A549 (cell line): ENCODE data around the gene SKAP1. TPM values are rescaled to one million over a fixed set of nuclear protein-coding genes. Genes with fewer than 3 reads are reported as not detected.
"Not testable (repeated sequence)": the region's sequence is repeated elsewhere in the genome, so short reads cannot be mapped to it uniquely, and the experiment has no call there.

Experiments used
- ATAC-seq, 2 experiments: fragments of 200-7000 bp in 1 of 2; fragments of >200 bp in 1 of 2; cut with Nextera tagmentation in 1 of 2; cut with Tn5 transposase in 1 of 2; 3 replicates each; pipeline versions ENCODE4 v1.8.0 to v1.9.1; 2018 to 2020; ENCODE audit warnings: mild to moderate bottlenecking in 1 of 2, moderate library complexity in 1 of 2
- CTCF ChIA-PET: fragments of 300-600 bp; sonication (Branson Sonifier 250); formaldehyde crosslinking; extraction: SDS; loops from one replicate; lab custom pipeline; 2021; ENCODE audit warnings: antibody characterized with exemption, inconsistent platforms; lab: Yijun Ruan, JAX
- POLR2A ChIA-PET: fragments of 350-600 bp; formaldehyde crosslinking; extraction: SDS; loops from one replicate; lab custom pipeline; 2021; ENCODE audit warnings: antibody characterized with exemption, inconsistent platforms; lab: Yijun Ruan, JAX
- DNase-seq, 2 experiments: peaks; one replicate each; pipeline versions ENCODE4 v3.0.0 to v3.0.0-alpha.2; 2011 to 2016; ENCODE audit warnings: low read depth in 1 of 2, low spot score in 1 of 2
- FAIRE-seq: peaks from 2 replicates; lab custom pipeline; 2011; peaks lifted over from hg19 to GRCh38; lab: Jason Lieb, UNC
- H3K27ac ChIP-seq, 2 experiments: fragments of >200 bp; sonication (Bioruptor Twin); formaldehyde crosslinking; 3 replicates each; pipeline ENCODE4 v1.5.1; 2016 to 2017
- H3K4me1 ChIP-seq: fragments of >200 bp; sonication (Bioruptor Twin); formaldehyde crosslinking; 3 replicates; pipeline ENCODE4 v1.6.1; 2016
- H3K4me2 ChIP-seq: fragments of >200 bp; sonication (Bioruptor Twin); formaldehyde crosslinking; 3 replicates; pipeline ENCODE4 v1.6.1; 2016
- H3K4me3 ChIP-seq: fragments of >200 bp; sonication (Bioruptor Twin); formaldehyde crosslinking; 3 replicates; pipeline ENCODE4 v1.5.1; 2016
- H3K9me3 ChIP-seq: fragments of >200 bp; sonication (Bioruptor Twin); formaldehyde crosslinking; 3 replicates; pipeline ENCODE4 v1.6.1; 2016
- CBX8 ChIP-seq: fragments of 200-600 bp; sonication (generic); IDR thresholded peaks from 2 replicates; pipeline ENCODE4 v1.6.1; 2016
- CEBPB ChIP-seq, 2 experiments: fragments of >200 bp in 1 of 2; sonication (Bioruptor Twin) in 1 of 2; formaldehyde crosslinking in 1 of 2; IDR thresholded peaks; 2 replicates each; pipeline ENCODE4 v1.6.1; 2012 to 2016
- CHD2 ChIP-seq: fragments of 150-350 bp; IDR thresholded peaks from 2 replicates; pipeline ENCODE4 v1.6.1; 2014; ENCODE audit warnings: low read length; ENCODE audit not compliant: partially characterized antibody
- CHD4 ChIP-seq: fragments of 200-600 bp; sonication (generic); IDR thresholded peaks from 2 replicates; pipeline ENCODE4 v1.6.1; 2016; ENCODE audit warnings: antibody characterized with exemption, mild to moderate bottlenecking, borderline replicate concordance
- FOSB ChIP-seq: fragments of 250-450 bp; sonication (Bioruptor Pico); IDR thresholded peaks from 2 replicates; pipeline ENCODE4 v1.5.0; 2020; ENCODE audit warnings: mild to moderate bottlenecking, moderate library complexity
- FOXS1 ChIP-seq: fragments of 250-450 bp; sonication (Bioruptor Pico); IDR thresholded peaks from 2 replicates; pipeline ENCODE4 v1.5.0; 2020; ENCODE audit warnings: mild to moderate bottlenecking, moderate library complexity
- HOXA7 ChIP-seq: fragments of 250-450 bp; sonication (Bioruptor Pico); IDR thresholded peaks from 2 replicates; pipeline ENCODE4 v1.5.0; 2020; ENCODE audit warnings: mild to moderate bottlenecking, moderate library complexity
- HOXB13 ChIP-seq: fragments of 250-450 bp; sonication (Bioruptor Pico); IDR thresholded peaks from 2 replicates; pipeline ENCODE4 v1.5.0; 2020; ENCODE audit warnings: low read depth, mild to moderate bottlenecking, moderate library complexity
- KDM1A ChIP-seq: fragments of 200-600 bp; sonication (generic); IDR thresholded peaks from 2 replicates; pipeline ENCODE4 v1.6.1; 2016; ENCODE audit warnings: low read depth, mild to moderate bottlenecking
- NR3C1 ChIP-seq: fragments of >200 bp; sonication (Bioruptor Twin); formaldehyde crosslinking; IDR thresholded peaks from 3 replicates; pipeline ENCODE4 v1.6.1; 2017
- POLR2A ChIP-seq: IDR thresholded peaks from 2 replicates; pipeline ENCODE4 v1.6.1; 2012; ENCODE audit warnings: mild to moderate bottlenecking, low read length
- POLR2AphosphoS2 ChIP-seq: conservative IDR thresholded peaks from 2 replicates; pipeline ENCODE4 v1.6.1; 2012; ENCODE audit warnings: low read length, improper control_type of control experiment, inconsistent platforms
- RAD21 ChIP-seq, 2 experiments: fragments of >200 bp in 1 of 2; sonication (Bioruptor Twin) in 1 of 2; formaldehyde crosslinking in 1 of 2; IDR thresholded peaks in 1 of 2; conservative IDR thresholded peaks in 1 of 2; 2 replicates in 1 of 2; 3 replicates in 1 of 2; pipeline ENCODE4 v1.6.1; 2012 to 2018; ENCODE audit warnings: inconsistent platforms in 1 of 2
- RFX5 ChIP-seq: fragments of 450-650 bp; IDR thresholded peaks from 2 replicates; pipeline ENCODE4 v1.7.1; 2014; ENCODE audit warnings: antibody characterized with exemption, mild to moderate bottlenecking, moderate library complexity
- SMC3 ChIP-seq: fragments of >200 bp; sonication (Bioruptor Twin); formaldehyde crosslinking; IDR thresholded peaks from 3 replicates; pipeline ENCODE4 v1.6.1; 2018; ENCODE audit warnings: inconsistent platforms
- ZFP36 ChIP-seq: fragments of 450-650 bp; IDR thresholded peaks from 2 replicates; pipeline ENCODE4 v1.6.1; 2014; ENCODE audit warnings: borderline replicate concordance; ENCODE audit not compliant: partially characterized antibody
- ZNF302 ChIP-seq: fragments of 250-450 bp; sonication (Bioruptor Pico); IDR thresholded peaks from 2 replicates; pipeline ENCODE4 v1.9.0; 2021; ENCODE audit warnings: inconsistent platforms, mild to moderate bottlenecking, moderate library complexity
- WGBS: methylation state at CpG from one replicate; pipeline ENCODE4 v1.1.6; 2017; ENCODE audit errors: missing lambda C conversion rate; 5-methylcytosine and 5-hydroxymethylcytosine counted together
- polyA plus RNA-seq, 4 experiments: library from polyadenylated mRNA; depleted of rRNA in 3 of 4; stranded (reverse); fragments of >200 nt; fragmentation: RNase III in 1 of 4; extraction: RNeasy Plus Mini Kit Qiagen cat#74134 plus additional on column Dnase treatment in 1 of 4; gene quantifications; 2 replicates in 3 of 4; 3 replicates in 1 of 4; pipeline ENCODE4 v1.2.3, GENCODE V29; 2011 to 2017
- TF ChIP-seq, protein P1 (sequence below): IDR thresholded peaks from 2 replicates; pipeline ENCODE4 v1.6.1; 2012
- TF ChIP-seq, protein P2 (sequence below): fragments of >200 bp; sonication (Bioruptor Twin); formaldehyde crosslinking; IDR thresholded peaks from 2 replicates; pipeline ENCODE4 v1.6.1; 2016
- TF ChIP-seq, protein P3 (sequence below): fragments of >200 bp; sonication (Bioruptor Twin); formaldehyde crosslinking; IDR thresholded peaks from 3 replicates; pipeline ENCODE4 v1.5.1; 2016
- TF ChIP-seq, protein P4 (sequence below): IDR thresholded peaks from 2 replicates; pipeline ENCODE4 v1.6.1; 2012

The SKAP1 gene
- polyA plus RNA-seq, 2 of the 4 experiments (the other 2 are of a cell fraction), result 0.14 to 0.78 TPM

DNA sequence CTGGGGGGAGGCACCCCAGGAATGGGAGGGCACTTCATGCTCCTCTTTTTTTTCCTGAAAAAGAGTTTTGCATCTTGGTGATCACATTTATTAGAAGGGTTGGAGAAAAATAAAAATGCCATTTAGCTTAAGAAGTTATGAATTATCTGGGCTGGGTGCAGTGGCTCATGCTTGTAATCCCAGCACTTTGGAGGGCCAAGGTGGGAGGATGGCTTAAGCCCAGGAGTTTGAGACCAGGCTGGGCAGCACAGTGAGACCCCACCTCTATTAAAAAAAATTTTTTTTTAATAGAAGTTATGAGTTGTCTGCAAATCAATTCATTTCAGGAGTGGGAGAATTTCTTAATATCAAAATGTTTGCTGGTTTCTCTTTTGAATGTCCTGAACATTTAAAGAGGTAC lies 219.0 kb downstream of the SKAP1 start:
- POLR2A ChIA-PET, result interaction anchor here (0.7 kb wide), 1 partner anchor 15 kb away, joined by 3 read pairs; no protein-coding TSS in a partner anchor
- TF ChIP-seq FOSB (CRISPR knock-in tag) (no peak), CEBPB (IDR thresholded peaks at IDR 0.05) (no peak), CHD4 (no peak), RFX5 (no peak), ZFP36 (no peak)
- TF ChIP-seq, protein P1, sequence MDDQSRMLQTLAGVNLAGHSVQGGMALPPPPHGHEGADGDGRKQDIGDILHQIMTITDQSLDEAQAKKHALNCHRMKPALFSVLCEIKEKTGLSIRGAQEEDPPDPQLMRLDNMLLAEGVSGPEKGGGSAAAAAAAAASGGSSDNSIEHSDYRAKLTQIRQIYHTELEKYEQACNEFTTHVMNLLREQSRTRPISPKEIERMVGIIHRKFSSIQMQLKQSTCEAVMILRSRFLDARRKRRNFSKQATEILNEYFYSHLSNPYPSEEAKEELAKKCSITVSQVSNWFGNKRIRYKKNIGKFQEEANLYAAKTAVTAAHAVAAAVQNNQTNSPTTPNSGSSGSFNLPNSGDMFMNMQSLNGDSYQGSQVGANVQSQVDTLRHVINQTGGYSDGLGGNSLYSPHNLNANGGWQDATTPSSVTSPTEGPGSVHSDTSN, result no peak
- Histone ChIP-seq H3K4me1 (no peaks in the 10 kb centered on the region), H3K4me3 (no peak overlapping the region), H3K4me2 (no peak overlapping the region), H3K9me3 (no peaks in the 10 kb centered on the region), H3K27ac (no peak overlapping the region)
- CTCF ChIA-PET, result interaction anchor here (0.8 kb wide), 1 partner anchor 408 kb away, joined by 3 read pairs; no protein-coding TSS in a partner anchor
- ATAC-seq, result no peak
- no peak for FAIRE-seq
- no peak for DNase-seq

DNA sequence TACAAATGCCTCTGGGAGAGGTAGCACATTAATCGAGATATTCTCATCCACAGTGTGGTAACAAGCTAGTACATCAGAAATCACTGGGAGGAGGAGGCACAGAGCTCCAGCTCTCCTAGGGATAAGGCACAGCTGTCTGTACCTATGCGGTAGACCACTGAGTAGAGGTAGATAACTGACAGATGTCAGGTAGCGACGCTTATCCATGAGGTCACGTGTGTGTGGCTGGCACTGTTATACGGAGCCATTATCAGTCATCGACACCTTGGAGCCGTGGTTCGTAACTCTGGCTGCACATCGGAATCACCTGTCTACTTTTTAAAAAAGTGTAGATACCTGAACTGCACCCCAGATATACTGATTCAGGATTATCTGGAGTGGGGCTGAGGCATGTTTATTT lies 220.0 kb downstream of the SKAP1 start:
- DNase-seq, result no peak
- CTCF ChIA-PET, result interaction anchor here (1.0 to 1.3 kb wide), 2 partner anchors 49 to 126 kb away, joined by 3 read pairs; no protein-coding TSS in a partner anchor
- no peak for FAIRE-seq

DNA sequence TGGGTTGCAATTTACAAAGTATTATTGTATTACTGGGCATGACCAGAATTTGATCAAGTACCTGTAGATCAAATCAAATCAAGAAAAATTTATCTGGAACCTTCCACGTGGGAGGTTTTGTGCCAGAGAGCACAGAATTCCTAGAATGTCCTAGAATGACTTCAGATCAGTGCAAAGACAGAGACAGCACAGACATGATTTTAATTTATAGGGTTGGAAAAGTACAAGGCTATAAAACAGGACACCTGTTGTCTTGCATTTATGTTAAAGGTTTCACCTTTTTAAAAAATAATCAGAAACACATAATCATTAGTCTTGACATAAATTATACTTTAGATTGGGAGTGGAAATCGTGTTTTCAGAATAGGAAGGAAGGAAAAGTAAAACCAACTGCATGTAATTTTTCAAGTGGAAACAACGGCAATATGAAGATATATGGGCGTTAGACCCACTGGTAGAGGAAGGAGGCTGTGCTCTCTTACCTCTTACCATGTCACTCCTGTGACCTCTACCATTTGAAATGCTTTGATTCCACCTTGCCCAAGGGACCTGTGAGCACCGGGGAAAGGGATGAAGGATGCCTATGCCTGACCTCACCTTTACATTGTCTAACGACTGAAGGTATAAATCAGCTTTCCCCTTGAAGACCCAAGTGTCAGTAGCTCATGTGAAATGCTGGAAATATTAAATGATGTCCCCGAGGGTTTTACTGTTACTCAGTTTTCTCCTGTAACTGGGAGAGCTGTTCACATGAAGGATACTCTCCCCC lies 222.1 kb downstream of the SKAP1 start:
- Histone ChIP-seq H3K4me1 (no peaks in the 10 kb centered on the region), H3K4me2 (no peak overlapping the region), H3K9me3 (no peaks in the 10 kb centered on the region), H3K4me3 (no peak overlapping the region), H3K27ac (no peak overlapping the region)
- ChIA-PET CTCF (interaction anchor here (0.7 to 2.6 kb wide), 6 partner anchors 8 to 410 kb away, joined by 3 to 8 read pairs (median 4); no protein-coding TSS in a partner anchor), POLR2A (no interaction called here)
- no peak for ATAC-seq
- 44% methylated on average over 7 of the region's 7 CpGs for WGBS
- no peak for DNase-seq
- TF ChIP-seq, protein P2, sequence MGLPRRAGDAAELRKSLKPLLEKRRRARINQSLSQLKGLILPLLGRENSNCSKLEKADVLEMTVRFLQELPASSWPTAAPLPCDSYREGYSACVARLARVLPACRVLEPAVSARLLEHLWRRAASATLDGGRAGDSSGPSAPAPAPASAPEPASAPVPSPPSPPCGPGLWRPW, result no peak
- TF ChIP-seq, protein P3, sequence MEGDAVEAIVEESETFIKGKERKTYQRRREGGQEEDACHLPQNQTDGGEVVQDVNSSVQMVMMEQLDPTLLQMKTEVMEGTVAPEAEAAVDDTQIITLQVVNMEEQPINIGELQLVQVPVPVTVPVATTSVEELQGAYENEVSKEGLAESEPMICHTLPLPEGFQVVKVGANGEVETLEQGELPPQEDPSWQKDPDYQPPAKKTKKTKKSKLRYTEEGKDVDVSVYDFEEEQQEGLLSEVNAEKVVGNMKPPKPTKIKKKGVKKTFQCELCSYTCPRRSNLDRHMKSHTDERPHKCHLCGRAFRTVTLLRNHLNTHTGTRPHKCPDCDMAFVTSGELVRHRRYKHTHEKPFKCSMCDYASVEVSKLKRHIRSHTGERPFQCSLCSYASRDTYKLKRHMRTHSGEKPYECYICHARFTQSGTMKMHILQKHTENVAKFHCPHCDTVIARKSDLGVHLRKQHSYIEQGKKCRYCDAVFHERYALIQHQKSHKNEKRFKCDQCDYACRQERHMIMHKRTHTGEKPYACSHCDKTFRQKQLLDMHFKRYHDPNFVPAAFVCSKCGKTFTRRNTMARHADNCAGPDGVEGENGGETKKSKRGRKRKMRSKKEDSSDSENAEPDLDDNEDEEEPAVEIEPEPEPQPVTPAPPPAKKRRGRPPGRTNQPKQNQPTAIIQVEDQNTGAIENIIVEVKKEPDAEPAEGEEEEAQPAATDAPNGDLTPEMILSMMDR, result no peak
- FAIRE-seq, result no peak

More for the DNA sequence above, 220.0 kb downstream of the SKAP1 start:
- ATAC-seq, result no peak
- H3K4me2 ChIP-seq, result no peak overlapping the region
- no peaks in the 10 kb centered on the region for H3K4me1 ChIP-seq
- no peaks in the 10 kb centered on the region for H3K9me3 ChIP-seq
- H3K4me3 ChIP-seq, result no peak overlapping the region
- POLR2A ChIA-PET, result interaction anchor here (0.6 kb wide), 1 partner anchor 10 kb away, joined by 3 read pairs; no protein-coding TSS in a partner anchor
- no peak overlapping the region for H3K27ac ChIP-seq
- TF ChIP-seq POLR2A (no peak), NR3C1 (no peak), HOXB13 (CRISPR knock-in tag) (no peak), FOXS1 (no peak), SMC3 (no peak), POLR2AphosphoS2 (no peak), HOXA7 (no peak), CHD2 (no peak), KDM1A (no peak), RAD21 (conservative IDR thresholded peaks at IDR 0.05 in 1 of 2, IDR thresholded peaks at IDR 0.05 in 1 of 2) (no peak), ZNF302 (CRISPR knock-in tag) (no peak), CBX8 (no peak), RFX5 (no peak), ZFP36 (no peak), CEBPB (IDR thresholded peaks at IDR 0.05) (no peak)
- TF ChIP-seq, protein P4, sequence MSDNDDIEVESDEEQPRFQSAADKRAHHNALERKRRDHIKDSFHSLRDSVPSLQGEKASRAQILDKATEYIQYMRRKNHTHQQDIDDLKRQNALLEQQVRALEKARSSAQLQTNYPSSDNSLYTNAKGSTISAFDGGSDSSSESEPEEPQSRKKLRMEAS, result no peak
- 87% methylated on average over 10 of the region's 10 CpGs for WGBS

DNA sequence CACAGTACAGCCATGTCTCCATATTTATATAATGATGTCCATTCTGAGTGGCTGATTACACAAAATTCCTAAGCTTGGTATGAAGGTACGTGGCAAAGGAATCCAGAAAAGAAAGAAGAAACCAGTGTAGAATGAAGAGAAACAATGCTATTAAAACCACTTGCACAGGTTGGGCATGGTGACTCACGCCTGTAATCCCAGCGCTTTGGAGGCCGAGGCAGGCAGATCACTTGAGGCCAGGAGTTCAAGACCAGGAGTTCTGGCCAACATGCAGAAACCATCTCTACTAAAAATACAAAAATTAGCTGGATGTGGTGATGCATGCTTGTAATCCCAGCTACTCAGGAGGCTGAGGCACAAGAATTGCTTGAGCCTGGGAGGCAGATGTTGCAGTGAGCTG lies 223.0 kb downstream of the SKAP1 start:
- FAIRE-seq, DNase-seq, H3K27ac ChIP-seq, H3K4me3 ChIP-seq, POLR2A ChIA-PET, H3K4me2 ChIP-seq, H3K4me1 ChIP-seq, ATAC-seq, H3K9me3 ChIP-seq: not testable (repeated sequence)
- 82% methylated on average over 4 of the region's 4 CpGs for whole genome bisulfite sequencing
- CTCF ChIA-PET, result interaction anchor here (0.7 to 2.6 kb wide), 4 partner anchors 9 to 411 kb away, joined by 3 to 8 read pairs (median 5); no protein-coding TSS in a partner anchor
